NCI-H2107 treated with DMSO at 0.1 percent for 48 hours (cell line): ENCODE data around the gene RFTN2.
"Not testable (repeated sequence)": the region's sequence is repeated elsewhere in the genome, so short reads cannot be mapped to it uniquely, and the experiment has no call there.

ENCODE experiments used
- DNase-seq: peaks from one replicate; lab custom pipeline; 2025; ENCODE audit not compliant: unreplicated experiment; lab: John Stamatoyannopoulos, UW

The RFTN2 gene, protein sequence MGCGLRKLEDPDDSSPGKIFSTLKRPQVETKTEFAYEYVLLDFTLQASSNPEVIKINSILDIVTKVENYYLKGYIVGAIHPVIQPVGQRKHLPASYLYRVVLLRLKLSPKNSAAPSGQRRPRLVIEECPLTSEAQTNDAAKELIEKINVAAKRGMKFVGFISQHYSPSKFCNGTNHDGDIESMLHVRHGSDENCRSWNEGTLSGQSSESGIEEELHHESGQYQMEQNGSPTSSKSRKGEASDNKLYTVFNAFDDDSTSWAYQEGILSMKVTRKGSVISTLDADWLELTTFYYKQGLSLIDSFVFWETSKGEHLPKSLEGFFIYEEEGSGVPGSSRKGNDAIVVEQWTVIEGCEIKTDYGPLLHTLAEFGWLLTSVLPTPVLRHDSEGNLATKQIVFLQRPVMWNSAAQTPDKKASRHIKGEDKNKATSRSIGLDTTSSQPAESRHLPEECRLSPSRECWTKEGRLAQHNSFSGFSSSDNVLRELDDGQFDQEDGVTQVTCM

DNA sequence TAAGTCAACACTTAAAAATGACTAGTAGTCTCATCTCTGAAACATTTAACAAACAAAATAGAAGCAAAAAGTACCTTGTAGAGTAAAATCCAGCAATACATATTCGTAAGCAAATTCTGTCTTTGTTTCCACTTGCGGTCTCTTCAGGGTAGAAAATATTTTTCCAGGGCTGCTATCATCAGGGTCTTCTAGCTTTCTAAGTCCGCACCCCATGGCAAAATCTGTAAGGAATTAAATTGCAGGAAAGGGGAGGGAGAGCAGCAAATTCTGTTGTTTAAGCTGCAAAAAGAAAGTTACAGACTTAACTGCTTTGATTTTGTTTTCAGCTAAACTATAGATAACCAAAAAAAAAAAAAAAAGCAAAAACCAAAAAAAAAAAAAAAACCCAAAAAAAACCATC lies at the start of gene RFTN2:
TSS of gene RFTN2 (minus strand) at position 342 of the 400 bp plus-strand sequence. CDS start at position 213, 129 bp downstream.
- no peak for DNase-seq

DNA sequence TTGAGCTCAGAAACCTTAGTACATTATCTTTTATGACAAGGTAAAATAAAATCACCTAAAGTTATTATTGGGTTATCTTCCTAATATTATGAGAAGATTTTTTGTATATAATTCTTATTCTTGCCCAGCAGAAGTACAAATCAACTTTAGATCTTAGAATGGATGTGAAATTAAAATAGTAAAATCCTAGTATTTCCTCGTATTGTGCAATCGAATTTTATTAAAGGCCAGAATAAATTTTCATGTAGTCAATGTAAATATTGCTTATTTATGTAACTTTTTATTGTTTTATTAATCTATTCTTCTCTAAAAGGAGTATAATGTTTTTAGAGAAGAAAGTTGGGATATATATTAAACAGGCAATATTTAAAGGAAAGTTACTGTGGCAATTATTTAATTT lies 42.5 kb upstream of the RFTN2 start:
- no peak for DNase-seq

DNA sequence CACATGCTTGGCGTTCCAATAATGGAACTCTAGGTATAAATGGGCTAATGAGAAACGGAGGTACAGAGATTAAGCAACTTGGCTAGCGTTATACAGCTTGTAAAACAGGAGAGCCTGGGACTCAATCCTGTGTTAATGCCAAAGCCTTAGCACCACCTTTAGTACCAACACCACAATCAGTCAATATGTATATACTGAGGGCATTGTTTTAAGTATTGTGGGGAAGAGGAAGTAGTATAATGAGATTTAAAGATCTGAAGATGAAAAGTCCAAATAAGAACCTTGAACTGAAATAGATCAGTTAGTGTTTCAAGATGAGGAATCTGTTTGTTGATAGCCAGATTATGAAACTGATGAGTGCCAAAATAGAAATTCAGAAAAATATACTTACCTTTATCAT lies 37.9 kb upstream of the RFTN2 start:
- no peak for DNase-seq

DNA sequence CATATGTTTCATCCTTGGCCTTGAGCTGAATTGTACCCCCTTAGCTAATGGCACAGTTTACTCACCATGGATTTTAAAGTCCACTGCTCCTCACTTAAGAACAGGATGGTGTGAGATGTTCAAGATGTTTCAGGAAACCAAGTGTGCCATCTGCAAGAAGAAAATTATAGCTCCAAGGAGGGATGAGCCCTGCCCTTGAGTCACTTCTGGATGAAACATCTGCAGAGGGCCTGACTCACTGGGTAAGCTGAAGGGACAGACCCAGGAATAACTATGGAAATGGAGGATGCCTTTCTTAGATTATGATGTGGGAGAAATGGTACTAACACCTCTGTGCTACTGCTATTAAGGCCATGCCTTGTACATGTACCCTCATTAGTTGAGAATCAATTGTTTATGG lies 36.2 kb upstream of the RFTN2 start:
- no peak for DNase-seq

DNA sequence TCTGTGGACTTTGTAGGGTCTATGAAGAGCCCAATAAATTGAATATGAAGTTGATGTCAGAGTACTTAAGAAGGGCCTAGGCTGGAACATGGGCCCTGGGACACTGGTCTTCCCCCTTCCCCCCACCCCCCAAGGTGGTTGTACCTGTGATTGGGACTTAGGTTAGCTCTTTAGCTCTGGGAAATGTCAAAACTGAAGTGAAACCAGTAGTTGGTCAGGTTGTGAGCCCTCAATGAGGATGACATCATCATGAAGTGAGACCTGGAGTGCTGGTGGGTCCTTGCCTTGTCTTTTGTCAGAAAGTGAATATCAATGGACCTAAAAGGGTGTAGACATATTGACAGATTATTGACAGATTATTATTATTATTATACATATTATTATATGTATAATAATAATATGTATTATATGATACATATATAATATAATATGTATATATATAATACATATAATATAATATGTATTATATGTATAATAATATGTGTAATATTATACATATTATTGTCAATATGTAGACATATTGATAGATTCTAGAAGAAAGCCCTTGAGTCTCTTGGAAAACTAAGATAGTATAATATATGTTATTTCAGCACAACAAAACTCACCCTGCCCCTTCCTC lies 35.1 kb upstream of the RFTN2 start:
- no peak for DNase-seq

DNA sequence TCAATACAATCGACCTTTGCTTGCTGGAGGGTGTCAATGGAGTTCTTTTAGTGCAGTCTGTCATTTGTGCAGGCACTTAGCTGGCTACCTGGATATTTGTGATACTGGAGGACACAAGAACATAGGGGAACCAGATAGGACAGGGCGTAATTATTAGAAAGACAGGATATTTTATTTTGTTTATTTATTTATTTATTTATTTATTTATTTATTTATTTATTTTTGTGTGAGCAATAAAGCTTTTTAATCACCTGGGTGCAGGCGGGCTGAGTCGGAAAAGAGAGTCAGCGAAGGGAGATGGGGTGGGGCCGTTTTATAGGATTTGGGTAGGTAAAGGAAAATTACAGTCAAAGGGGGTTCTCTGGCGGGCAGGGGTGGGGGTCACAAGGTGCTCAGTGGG lies 33.8 kb upstream of the RFTN2 start:
- DNase-seq, result not testable (repeated sequence)

DNA sequence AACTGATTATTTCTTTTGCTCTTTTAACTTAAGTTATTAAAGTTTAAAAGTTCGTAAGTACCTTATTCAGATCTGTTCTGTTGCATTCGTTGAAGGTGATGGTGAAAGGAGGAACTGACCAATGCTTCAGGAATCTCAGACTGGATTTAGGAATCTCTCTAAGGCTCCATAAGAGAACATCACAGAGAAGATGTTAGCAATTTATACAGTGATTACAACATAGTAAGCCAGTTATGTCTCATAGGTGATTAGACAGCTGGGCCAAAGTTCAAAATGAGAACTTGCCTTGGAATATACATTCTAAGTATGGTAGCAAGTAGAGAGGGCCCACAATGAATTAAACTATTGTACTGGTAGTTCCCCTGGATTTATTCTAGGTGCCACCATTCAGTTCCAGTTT lies 32.9 kb upstream of the RFTN2 start:
- DNase-seq, result no peak

DNA sequence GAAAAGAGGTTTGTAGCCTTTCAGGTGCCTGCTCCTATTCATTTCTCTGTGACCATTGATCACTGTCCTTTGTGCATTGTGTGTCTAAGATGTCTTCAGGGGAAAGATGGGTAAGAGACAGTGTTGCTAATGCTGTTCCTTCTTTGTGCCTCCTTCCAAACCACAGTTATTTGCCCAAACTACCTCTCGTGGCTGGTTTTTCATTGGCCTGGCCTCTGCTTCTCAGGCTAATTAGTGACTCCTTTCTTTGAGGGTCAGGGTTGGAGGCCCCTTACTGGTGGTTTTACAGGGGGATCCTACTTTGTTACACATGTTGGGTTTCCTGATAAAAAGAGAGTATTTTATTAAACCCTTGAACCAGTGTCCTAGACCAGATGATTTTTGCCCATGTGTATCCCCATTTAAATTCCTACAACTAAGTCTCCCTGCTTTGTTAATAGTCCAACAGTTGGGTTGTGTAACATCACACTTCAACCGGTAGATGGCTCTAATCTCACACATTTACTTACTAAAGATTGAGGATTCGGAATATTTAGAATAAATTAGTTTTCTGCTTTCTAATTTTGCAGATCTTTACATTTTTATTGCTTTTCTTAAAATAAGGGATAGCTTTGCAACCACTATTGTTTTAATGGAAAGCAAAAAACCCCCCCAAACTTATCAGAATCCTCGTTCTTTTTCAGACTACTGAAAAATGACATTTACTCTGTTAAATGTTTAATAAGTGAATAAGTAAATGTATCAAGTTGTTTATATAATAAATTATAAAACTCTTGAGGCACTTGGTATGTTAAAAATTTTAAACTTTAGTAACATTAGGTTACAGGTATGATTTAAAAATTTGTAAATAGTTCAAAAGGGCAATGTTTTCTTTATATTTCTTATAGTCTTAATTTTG lies 32.2 kb upstream of the RFTN2 start:
- peak; percentile 45 for DNase-seq

DNA sequence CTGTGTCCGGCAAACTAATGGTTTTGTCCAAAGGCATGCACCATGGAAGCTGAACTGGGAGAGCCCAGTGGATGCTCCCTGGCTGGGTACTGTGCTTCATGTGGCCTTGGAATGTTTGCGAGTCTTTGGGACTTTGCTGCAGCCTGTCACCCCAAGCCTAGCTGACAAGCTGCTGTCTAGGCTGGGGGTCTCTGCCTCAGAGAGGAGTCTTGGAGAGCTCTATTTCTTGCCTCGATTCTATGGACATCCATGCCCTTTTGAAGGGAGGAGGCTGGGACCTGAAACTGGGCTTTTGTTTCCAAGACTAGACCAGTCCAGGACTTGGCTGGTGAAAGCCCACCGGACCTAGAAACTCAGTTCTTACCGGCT lies 31.4 kb upstream of the RFTN2 start:
- no peak for DNase-seq

DNA sequence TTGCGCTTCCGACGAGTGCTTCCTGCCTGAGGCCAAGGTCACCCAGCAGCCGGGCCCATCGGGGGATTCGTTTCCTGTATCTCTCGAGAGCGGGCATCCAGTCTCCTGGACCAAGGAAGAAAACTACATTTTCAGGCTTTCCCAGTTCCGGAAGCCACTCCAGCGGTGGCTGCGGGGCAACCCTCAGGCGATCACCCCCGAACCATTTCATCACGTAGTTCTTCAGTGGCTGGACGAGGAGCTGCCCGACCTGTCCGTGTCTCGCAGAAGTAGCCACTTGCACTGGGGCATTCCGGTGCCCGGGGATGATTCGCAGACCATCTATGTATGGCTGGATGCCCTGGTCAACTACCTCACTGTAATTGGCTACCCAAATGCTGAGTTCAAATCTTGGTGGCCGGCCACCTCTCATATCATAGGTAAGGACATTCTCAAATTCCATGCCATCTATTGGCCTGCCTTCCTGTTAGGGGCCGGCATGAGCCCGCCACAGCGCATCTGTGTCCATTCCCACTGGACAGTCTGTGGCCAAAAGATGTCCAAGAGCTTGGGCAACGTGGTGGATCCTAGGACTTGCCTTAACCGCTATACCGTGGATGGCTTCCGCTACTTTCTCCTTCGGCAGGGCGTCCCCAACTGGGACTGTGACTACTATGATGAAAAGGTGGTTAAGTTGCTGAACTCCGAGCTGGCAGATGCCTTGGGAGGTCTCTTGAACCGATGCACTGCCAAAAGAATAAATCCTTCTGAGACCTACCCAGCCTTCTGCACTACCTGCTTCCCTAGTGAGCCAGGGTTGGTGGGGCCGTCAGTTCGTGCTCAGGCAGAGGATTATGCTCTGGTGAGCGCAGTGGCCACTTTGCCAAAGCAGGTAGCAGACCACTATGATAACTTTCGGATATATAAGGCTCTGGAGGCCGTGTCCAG lies 30.8 kb upstream of the RFTN2 start:
- no peak for DNase-seq

DNA sequence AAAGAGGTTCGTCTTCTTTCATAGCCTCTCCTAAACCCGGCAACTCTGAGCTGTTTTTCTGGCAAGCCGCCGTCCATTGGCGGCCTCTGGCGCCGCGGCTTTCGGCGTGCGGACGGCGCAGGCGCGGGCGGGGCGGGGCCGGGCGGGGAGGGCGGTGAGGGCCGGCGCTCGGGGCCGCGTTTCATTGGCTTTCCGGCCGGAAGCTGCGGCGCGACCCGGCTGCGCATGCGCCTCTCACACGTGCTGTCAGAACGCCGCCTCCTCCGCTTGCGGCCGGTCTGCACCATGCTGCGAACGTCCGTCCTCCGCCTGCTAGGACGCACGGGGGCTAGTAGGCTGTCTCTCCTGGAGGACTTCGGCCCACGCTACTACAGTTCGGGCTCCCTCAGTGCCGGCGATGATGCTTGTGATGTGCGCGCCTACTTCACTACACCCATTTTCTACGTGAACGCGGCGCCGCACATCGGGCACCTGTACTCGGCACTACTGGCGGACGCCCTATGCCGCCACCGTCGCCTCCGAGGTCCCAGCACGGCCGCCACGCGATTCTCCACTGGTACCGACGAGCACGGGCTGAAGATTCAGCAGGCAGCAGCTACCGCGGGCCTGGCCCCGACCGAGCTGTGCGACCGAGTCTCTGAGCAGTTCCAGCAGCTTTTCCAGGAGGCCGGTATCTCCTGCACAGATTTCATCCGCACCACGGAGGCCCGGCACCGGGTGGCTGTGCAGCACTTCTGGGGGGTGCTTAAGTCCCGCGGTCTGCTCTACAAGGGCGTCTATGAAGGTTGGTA lies 29.9 kb upstream of the RFTN2 start, which contains the start of gene MARS2:
TSS of gene MARS2 (plus strand) at position 249 of the 791 bp plus-strand sequence. CDS start at position 286, 37 bp downstream.
- DNase-seq, result peak; percentile 50

DNA sequence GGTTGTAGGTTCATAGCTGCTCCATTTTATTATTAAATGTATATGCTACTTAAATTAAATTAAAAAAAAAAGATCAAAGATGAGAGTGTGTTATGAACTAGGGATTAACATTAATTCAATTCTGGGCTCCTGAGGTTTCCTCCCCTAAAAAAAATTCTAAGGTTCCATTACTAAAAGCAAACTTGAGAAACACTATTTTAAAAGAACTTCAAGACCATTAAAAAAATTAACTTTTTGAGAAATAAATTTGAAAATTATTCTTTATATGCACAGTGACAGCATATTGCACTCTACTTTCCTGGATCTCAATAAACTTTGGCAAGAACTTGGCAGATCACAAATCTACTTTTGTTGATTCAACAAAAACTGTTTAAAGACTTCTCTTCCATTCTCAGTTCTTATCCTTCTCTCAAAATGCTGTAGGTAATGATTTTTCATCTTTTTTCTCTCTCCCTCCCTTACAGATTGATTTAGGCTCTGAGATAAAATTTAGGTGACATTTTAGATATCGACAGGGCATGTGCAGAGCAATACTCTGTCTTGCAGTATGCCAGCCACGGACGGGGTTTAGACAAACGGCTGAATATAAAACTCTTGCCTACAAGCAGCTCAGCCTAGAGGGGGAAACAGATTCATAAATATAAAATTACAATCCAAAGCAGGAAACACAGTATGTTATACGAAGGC lies 29.2 kb upstream of the RFTN2 start:
- no peak for DNase-seq

DNA sequence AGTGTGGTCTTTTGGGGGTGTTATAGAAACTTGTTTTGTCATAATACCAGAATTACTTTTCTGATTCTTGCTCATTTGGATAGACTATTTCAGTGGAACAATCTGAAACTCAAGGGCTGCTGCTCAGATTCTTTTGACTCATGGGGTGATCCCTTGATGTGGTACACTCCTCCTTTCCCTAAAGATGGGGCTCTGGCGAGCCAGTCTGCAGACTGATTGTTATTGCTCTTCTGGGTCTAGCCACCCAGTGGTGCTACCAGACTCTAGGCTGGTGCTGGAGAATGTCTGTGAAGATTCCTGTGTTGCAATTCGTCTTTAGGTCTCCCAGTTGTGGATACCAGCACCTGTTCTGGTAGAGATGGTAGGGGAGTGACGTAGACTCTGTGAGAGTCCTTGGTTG lies 25.6 kb upstream of the RFTN2 start:
- DNase-seq, result no peak

DNA sequence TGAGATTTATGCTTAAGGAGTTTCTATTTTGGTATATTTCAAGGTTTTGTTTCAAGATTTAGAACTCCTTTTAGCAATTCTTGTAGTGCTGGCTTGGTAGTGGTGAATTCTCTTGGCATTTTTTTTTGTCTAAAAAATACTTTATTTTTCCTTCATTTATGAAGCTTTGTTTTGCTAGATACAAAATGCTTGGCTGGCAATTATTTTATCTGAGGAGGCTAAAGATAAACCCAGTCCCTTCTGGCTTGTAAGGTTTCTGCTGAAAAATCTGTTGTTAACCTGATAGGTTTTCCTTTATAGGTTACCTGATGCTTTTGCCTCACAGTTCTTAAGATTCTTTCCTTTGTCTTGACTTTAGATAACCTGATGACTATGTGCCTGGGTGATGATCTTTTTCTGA lies 24.3 kb upstream of the RFTN2 start:
- DNase-seq, result not testable (repeated sequence)

DNA sequence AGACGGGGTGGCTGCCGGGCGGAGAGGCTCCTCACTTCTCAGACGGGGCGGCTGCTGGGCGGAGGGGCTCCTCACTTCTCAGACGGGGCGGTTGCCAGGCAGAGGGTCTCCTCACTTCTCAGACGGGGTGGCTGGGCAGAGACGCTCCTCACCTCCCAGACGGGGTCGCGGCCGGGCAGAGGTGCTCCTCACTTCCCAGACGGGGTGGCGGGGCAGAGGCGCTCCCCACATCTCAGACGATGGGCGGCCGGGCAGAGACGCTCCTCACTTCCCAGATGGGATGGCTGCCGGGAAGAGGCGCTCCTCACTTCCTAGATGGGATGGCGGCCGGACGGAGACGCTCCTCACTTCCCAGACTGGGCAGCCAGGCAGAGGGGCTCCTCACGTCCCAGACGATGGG lies 21.2 kb upstream of the RFTN2 start:
- DNase-seq, result not testable (repeated sequence)

DNA sequence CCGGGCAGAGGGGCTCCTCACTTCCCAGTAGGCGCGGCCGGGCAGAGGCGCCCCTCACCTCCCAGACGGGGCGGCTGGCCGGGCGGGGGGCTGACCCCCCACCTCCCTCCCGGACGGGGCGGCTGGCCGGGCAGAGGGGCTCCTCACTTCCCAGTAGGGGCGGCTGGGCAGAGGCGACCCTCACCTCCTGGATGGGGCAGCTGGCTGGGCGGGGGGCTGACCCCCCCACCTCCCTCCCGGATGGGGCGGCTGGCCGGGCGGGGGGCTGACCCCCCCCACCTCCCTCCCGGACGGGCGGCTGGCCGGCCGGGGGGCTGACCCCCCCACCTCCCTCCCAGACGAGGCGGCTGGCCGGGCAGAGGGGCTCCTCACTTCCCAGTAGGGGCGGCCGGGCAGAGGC lies 20.6 kb upstream of the RFTN2 start:
- DNase-seq, result not testable (repeated sequence)

DNA sequence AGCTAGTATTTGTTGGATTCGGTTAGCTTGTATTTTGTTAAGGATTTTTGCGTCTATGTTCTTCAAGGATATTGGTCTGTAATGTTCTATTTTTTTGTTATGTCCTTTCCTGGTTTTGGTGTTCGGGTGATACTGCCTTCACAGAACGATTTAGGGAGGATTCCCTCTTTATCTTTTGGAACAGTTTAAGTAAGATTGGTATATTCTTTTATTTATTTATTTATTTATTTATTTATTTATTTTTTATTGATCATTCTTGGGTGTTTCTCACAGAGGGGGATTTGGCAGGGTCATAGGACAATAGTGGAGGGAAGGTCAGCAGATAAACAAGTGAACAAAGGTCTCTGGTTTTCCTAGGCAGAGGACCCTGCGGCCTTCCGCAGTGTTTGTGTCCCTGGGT lies 19.8 kb upstream of the RFTN2 start:
- not testable (repeated sequence) for DNase-seq

DNA sequence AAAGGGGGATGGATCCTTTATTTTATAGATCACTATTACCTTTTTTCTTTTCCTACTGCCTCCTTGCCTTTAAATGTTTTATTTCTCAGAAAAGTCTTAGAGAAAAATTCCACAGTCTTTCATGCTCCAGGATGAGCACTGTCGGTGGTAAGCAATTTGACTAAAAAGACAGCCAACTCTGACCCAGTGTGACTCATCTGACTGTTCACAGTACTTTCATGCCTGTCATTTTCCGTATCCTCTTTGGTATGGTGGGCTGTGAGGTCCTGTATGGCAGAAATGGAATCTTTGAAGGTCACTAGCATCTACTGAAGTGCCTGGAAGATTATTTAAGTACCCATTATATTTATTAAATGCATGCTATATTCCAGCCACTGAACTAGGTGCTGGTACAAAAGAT lies 2.1 kb upstream of the RFTN2 start:
- DNase-seq, result no peak

DNA sequence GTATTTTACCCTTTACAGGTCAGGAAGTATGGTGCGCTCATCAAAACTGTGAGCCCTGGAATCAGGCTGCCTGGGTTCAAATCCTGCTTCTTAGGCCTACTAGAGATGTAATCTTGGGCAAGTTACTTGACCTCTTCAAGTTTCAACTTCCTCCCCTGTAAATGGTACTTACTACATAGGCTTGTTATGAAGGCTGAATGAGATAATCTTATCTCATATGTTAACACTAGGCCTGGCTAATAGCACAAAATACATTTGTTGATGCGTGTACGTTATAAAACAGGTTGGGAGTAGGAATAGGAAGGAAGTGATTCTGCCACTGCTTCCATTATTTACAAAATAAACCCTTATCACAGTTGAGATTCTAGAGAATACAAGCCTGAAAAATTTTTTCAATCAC lies 1.7 kb upstream of the RFTN2 start:
- DNase-seq, result no peak
